Activated CD8-positive, alpha-beta T cell treated with anti-CD3 and anti-CD28 coated beads, Interleukin-2, amount 10 ng/mL, durations not matched to agents 7 days and 5 days (primary cell): ENCODE data around the gene RPL22L1. TPM values are rescaled to one million over a fixed set of nuclear protein-coding genes. Genes with fewer than 3 reads are reported as not detected.
"Not testable (repeated sequence)": the region's sequence is repeated elsewhere in the genome, so short reads cannot be mapped to it uniquely, and the experiment has no call there.

ENCODE experiments used
- ATAC-seq: fragments of 150-1000 bp; cut with Tn5 transposase; one replicate; pipeline ENCODE4 v1.10.0; 2021; ENCODE audit warnings: moderate library complexity
- CTCF ChIA-PET: fragments of 350-600 bp; sonication (Branson Sonifier 250); formaldehyde crosslinking; loops from one replicate; lab custom pipeline; 2021; ENCODE audit warnings: antibody characterized with exemption; lab: Charles Lee
- POLR2A ChIA-PET: fragments of 350-600 bp; sonication (Branson Sonifier 250); formaldehyde crosslinking; loops from one replicate; lab custom pipeline; 2021; ENCODE audit warnings: antibody characterized with exemption; lab: Charles Lee
- DNase-seq: peaks from one replicate; pipeline ENCODE4 v3.0.0-alpha.2; 2020
- H3K27ac Mint-ChIP-seq: one replicate; pipeline ENCODE4 v1.8.0; 2021; ENCODE audit warnings: mild to moderate bottlenecking, mixed read lengths
- H3K27me3 Mint-ChIP-seq: one replicate; pipeline ENCODE4 v1.8.0; 2021; ENCODE audit warnings: low read depth, mixed read lengths
- H3K36me3 Mint-ChIP-seq: one replicate; pipeline ENCODE4 v1.8.0; 2021; ENCODE audit warnings: low read depth, mixed read lengths
- H3K4me1 Mint-ChIP-seq: one replicate; pipeline ENCODE4 v1.8.0; 2021; ENCODE audit warnings: low read depth, mixed read lengths
- H3K4me3 Mint-ChIP-seq: one replicate; pipeline ENCODE4 v1.8.0; 2021; ENCODE audit warnings: mild to moderate bottlenecking, mixed read lengths
- H3K9me3 Mint-ChIP-seq: one replicate; pipeline ENCODE4 v1.8.0; 2022; ENCODE audit warnings: mixed read lengths; ENCODE audit not compliant: insufficient read depth
- total RNA-seq, 2 experiments: library from RNA; stranded (reverse); gene quantifications; one replicate each; pipeline ENCODE4 v1.2.3, GENCODE V29; 2021

The RPL22L1 gene
- total RNA-seq, 2 experiments from 2014 or later, result 80.3 to 89.3 TPM

DNA sequence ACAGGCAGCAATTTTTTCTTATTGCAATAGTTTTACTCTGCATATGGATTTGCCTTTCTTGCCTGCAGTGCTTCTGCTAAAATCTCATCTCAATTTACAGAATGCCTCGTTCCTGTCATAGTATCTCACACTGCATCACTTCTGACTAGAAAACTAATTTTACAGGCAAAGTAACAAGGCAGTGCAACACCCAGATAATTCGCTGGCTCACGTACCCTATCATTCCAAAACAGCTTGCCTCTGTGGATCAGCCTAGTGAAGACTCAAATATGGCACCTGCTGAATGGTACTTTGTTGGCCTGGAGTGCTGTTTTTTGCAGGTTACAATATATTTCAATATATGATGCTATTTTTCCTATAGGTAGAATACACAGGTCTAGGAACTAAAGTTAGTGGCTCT is 33.1 kb upstream of the RPL22L1 start:
- CTCF ChIA-PET, result no interaction called here
- Mint-ChIP-seq H3K27me3 (no peaks in the 10 kb centered on the region), H3K36me3 (peaks cover 17% of the 10 kb centered on the region), H3K4me1 (peaks cover 18% of the 10 kb centered on the region), H3K9me3 (no peaks in the 10 kb centered on the region), H3K27ac (no peak overlapping the region), H3K4me3 (no peak overlapping the region)
- ATAC-seq (no peak), DNase-seq (no peak)
- POLR2A ChIA-PET, result no interaction called here

DNA sequence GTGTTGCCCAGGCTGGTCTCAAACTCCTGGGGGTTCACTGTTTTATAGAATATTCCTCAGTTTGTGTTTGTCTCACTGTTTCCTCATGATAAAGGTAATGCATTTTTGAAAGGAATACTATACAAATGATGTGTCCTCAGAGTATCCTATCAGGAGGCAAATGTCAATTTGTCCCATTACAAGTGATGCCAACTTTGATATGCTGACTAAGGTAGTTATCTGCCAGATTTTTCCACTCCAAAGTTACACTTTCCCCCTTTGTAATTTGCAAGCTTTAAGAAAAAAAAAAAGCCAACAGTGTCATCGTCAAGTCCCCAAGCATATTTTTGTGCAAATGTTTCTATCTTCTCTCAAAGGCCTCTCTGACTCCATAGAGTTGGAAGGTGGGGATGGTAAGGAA is 29.5 kb upstream of the RPL22L1 start:
- peaks cover 22% of the 10 kb centered on the region for H3K36me3 Mint-ChIP-seq
- ATAC-seq (no peak), DNase-seq (no peak)
- H3K27ac Mint-ChIP-seq, result no peak overlapping the region
- H3K9me3 Mint-ChIP-seq, result no peaks in the 10 kb centered on the region
- ChIA-PET CTCF (no interaction called here), POLR2A (no interaction called here)
- H3K27me3 Mint-ChIP-seq, result no peaks in the 10 kb centered on the region
- no peak overlapping the region for H3K4me3 Mint-ChIP-seq
- H3K4me1 Mint-ChIP-seq, result no peaks in the 10 kb centered on the region

DNA sequence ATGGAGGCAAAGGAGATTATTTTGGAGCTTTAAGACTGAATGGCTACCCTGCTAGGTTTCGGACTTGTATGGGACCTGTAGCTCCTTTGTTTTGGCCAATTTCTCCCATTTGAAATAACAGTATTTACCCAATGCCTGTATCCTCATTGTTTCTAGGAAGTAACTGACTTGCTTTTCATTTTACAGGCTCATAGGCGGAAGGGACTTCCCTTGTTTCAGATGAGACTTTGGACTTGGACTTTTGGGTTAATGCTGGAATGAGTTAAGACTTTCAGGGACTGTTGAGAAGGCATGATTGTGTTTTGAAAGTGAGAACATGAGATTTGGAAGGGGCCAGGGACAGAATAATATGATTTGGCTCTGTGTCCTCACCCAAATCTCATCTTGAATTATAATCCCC is 28.0 kb upstream of the RPL22L1 start:
- CTCF ChIA-PET, result no interaction called here
- Mint-ChIP-seq H3K4me1 (no peaks in the 10 kb centered on the region), H3K27me3 (no peaks in the 10 kb centered on the region), H3K4me3 (no peak overlapping the region), H3K27ac (no peak overlapping the region), H3K9me3 (no peaks in the 10 kb centered on the region), H3K36me3 (peaks cover 18% of the 10 kb centered on the region)
- POLR2A ChIA-PET, result no interaction called here
- DNase-seq (no peak), ATAC-seq (no peak)

DNA sequence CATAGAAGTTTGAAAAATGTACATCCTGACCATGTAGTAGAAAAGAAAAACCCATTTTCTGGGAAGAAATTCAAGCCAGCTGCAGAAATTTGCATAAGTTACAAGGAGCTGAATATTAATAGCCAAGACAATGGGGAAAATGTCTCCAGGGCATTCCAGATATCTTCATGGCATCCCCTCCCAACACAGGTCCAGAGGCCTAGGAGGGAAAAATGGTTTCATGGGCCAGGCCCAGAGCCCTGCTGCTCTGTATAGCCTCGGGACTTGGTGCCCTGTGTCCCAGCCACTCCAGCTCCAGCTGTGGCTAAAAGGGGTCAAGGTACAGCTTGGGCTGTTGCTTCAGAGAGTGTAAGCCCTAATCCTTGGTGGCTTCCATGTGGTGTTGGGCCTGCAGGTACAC is 27.2 kb upstream of the RPL22L1 start:
- ATAC-seq, CTCF ChIA-PET: not testable (repeated sequence)

DNA sequence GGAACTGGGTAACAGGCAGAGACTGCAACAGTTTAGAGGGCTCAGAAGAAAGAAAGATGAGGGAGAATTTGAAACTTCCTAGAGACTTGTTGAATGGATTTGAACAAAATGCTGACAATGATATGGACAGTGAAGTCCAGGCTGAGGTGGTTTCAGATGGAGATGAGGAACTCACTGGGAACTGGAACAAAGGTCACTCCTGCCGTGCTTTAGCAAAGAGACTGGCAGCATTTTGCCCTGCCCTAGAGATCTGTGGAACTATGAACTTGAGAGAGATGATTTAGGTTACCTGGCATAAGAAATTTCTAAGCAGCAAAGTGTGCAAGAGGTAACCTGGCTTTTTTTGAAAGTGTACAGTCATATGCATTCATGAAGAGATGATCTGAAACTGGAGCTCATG is 26.8 kb upstream of the RPL22L1 start:
- no peaks in the 10 kb centered on the region for H3K4me1 Mint-ChIP-seq
- H3K27ac Mint-ChIP-seq, result no peak overlapping the region
- ATAC-seq (no peak), DNase-seq (no peak)
- H3K27me3 Mint-ChIP-seq, result no peaks in the 10 kb centered on the region
- CTCF ChIA-PET, result no interaction called here
- H3K9me3 Mint-ChIP-seq, result no peaks in the 10 kb centered on the region
- POLR2A ChIA-PET, result no interaction called here
- H3K4me3 Mint-ChIP-seq, result no peak overlapping the region
- H3K36me3 Mint-ChIP-seq, result peaks cover 14% of the 10 kb centered on the region

More for the DNA sequence above, 27.2 kb upstream of the RPL22L1 start:
- H3K27me3 Mint-ChIP-seq, H3K9me3 Mint-ChIP-seq, H3K4me1 Mint-ChIP-seq, H3K4me3 Mint-ChIP-seq, POLR2A ChIA-PET, DNase-seq, H3K27ac Mint-ChIP-seq: not testable (repeated sequence)
- H3K36me3 Mint-ChIP-seq, result peaks cover 17% of the 10 kb centered on the region

DNA sequence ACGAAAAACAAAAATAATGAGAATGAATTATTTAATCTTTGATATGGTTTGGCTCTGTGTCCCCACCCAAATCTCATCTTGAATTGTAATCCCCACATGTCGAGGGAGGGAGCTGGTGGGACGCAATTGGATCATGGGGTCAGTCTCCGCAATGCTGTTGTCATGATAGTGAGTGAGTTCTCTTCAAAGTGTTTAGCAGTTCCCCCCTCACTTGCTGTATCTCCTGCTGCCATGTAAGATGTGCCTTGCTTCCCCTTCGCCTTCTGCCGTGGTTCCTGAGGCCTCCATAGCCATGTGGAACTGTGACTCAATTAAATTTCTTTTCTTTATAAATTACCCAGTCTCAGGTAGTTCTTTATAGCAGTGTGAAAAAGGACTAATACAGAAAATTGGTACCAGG is 26.3 kb upstream of the RPL22L1 start:
- H3K36me3 Mint-ChIP-seq, result peaks cover 14% of the 10 kb centered on the region
- CTCF ChIA-PET, ATAC-seq, POLR2A ChIA-PET, DNase-seq, H3K9me3 Mint-ChIP-seq, H3K4me3 Mint-ChIP-seq, H3K4me1 Mint-ChIP-seq, H3K27ac Mint-ChIP-seq, H3K27me3 Mint-ChIP-seq: not testable (repeated sequence)

DNA sequence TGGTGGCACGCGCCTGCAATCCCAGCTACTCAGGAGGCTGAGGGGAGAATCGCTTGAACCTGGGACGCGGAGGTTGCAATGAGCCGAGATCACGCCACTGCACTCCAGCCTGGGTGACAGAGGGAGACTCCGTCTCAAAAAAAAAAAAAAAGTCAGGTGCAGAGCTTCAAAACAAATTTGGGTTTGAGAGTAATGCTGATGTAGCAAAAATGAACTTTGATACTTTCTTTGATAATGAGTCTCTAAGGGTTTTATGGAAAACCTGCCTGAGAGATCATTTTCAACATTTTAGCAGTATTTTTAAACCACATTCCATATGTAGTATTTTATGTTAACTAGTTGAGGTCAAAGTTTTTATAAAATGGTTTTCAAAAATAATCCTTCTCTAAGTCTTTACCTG is 23.9 kb upstream of the RPL22L1 start:
- Mint-ChIP-seq H3K27ac (no peak overlapping the region), H3K27me3 (no peaks in the 10 kb centered on the region), H3K9me3 (no peaks in the 10 kb centered on the region), H3K36me3 (peaks cover 13% of the 10 kb centered on the region), H3K4me1 (no peaks in the 10 kb centered on the region), H3K4me3 (no peak overlapping the region)
- POLR2A ChIA-PET, result no interaction called here
- CTCF ChIA-PET, result no interaction called here
- ATAC-seq (no peak), DNase-seq (no peak)

DNA sequence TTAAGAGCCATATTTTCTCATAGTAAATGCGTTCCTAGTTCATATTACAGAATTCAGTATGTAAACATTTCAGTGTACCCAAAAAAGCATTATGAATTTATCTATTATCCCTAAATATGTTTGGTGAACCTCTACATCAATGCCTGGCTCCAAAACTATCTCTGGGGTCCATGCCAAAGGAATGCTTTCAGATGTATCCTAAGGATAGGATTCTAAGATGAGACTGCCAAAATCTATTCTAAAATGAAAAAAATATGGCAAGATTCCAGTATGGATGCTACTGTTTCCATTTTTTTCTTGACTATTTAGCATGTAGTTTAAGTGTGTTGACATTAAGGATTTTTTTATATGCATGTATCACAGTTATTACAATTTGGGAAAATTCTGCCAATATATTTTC is 19.6 kb upstream of the RPL22L1 start:
- H3K27me3 Mint-ChIP-seq, result peaks cover 7% of the 10 kb centered on the region
- no peak overlapping the region for H3K27ac Mint-ChIP-seq
- POLR2A ChIA-PET, result no interaction called here
- CTCF ChIA-PET, result interaction anchor here (0.6 kb wide), 1 partner anchor 16 kb away, joined by 3 read pairs; no protein-coding TSS in a partner anchor
- ATAC-seq (no peak), DNase-seq (no peak)
- H3K36me3 Mint-ChIP-seq, result peaks cover 5% of the 10 kb centered on the region
- H3K9me3 Mint-ChIP-seq, result no peaks in the 10 kb centered on the region
- H3K4me1 Mint-ChIP-seq, result no peaks in the 10 kb centered on the region
- no peak overlapping the region for H3K4me3 Mint-ChIP-seq

DNA sequence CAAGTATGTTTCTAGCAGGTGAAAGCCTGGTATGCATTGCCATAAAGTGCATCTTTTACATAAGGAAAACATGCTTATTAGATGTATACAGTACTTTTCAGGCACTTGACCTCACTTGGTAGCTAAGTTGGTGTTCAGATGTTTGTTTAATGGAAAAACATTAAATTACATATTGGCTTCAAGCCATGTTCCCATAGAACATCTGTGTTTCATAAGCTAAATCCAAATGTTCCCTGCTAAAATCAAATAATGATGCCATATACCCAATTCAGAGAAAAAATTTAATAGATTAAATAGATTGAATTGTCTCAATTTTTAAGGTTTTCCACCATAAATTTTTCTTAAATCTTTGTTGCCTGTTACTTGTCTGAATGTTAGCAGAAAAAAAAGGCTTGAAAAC is 19.1 kb upstream of the RPL22L1 start:
- H3K4me1 Mint-ChIP-seq, result no peaks in the 10 kb centered on the region
- no peak overlapping the region for H3K27ac Mint-ChIP-seq
- no peak overlapping the region for H3K4me3 Mint-ChIP-seq
- DNase-seq, result no peak
- POLR2A ChIA-PET, result no interaction called here
- peaks cover 7% of the 10 kb centered on the region for H3K27me3 Mint-ChIP-seq
- CTCF ChIA-PET, result no interaction called here
- H3K9me3 Mint-ChIP-seq, result no peaks in the 10 kb centered on the region
- no peak for ATAC-seq
- H3K36me3 Mint-ChIP-seq, result peaks cover 5% of the 10 kb centered on the region

DNA sequence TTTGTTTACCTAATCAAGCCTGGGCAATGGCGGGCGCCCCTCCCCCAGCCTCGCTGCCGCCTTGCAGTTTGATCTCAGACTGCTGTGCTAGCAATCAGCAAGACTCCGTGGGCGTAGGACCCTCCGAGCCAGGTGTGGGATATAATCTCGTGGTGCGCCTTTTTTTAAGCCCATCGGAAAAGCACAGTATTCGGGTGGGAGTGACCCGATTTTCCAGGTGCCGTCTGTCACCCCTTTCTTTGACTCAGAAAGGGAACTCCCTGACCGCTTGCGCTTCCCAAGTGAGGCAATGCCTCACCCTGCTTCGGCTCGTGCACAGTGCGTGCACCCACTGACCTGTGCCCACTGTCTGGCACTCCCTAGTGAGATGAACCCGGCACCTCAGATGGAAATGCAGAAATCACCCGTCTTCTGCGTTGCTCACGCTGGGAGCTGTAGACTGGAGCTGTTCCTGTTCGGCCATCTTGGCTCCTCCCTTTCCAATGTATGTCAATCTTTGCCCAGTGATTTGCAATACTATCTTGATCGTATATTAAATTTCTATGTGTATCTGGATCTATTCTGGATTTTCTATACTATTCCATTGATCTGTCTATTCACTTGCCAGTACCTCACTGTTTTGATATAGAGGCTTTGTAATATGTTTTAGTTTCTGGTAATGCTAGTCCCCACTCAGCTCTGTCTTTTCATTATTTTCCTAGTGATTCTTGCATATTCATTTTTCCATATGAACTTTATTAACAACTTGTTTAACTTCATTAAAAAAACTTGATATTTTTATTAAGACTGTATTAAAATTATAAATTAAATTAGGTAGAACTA is 14.3 kb upstream of the RPL22L1 start:
- H3K9me3 Mint-ChIP-seq, DNase-seq, H3K36me3 Mint-ChIP-seq, H3K4me1 Mint-ChIP-seq, H3K4me3 Mint-ChIP-seq, H3K27me3 Mint-ChIP-seq, H3K27ac Mint-ChIP-seq, ATAC-seq: not testable (repeated sequence)
- POLR2A ChIA-PET, result interaction anchor here (1.1 kb wide), 1 partner anchor 15 kb away, joined by 4 read pairs; the partner anchor contains the start of gene RPL22L1
- CTCF ChIA-PET, result interaction anchor here (0.7 kb wide), 1 partner anchor 10 kb away, joined by 3 read pairs; no protein-coding TSS in a partner anchor

DNA sequence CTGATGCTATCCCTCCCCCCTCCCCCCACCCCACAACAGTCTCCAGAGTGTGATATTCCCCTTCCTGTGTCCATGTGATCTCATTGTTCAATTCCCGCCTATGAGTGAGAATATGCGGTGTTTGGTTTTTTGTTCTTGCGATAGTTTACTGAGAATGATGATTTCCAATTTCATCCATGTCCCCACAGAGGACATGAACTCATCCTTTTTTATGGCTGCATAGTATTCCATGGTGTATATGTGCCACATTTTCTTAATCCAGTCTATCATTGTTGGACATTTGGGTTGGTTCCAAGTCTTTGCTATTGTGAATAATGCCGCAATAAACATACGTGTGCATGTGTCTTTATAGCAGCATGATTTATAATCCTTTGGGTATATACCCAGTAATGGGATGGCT is 8.7 kb upstream of the RPL22L1 start:
- CTCF ChIA-PET, H3K36me3 Mint-ChIP-seq, H3K27me3 Mint-ChIP-seq, H3K9me3 Mint-ChIP-seq, H3K4me3 Mint-ChIP-seq, DNase-seq, H3K27ac Mint-ChIP-seq, ATAC-seq, H3K4me1 Mint-ChIP-seq, POLR2A ChIA-PET: not testable (repeated sequence)

DNA sequence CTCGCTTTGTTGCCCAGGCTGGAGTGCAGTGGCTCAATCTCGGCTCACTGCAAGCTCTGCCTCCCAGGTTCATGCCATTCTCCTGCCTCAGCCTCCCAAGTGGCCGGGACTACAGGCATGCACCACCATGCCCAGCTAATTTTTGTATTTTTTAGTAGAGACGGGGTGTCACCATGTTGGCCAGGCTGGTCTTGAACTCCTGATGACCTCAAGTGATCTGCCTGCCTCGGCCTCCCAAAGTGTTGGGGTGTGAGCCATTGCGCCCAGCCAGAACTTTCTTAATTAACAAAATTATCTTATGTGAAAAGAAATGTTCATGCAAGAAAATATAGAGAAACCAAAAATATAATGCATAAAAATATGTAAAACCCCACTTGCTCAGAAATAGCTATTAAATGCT is 7.3 kb upstream of the RPL22L1 start:
- H3K4me1 Mint-ChIP-seq, H3K27me3 Mint-ChIP-seq, ATAC-seq, DNase-seq, H3K9me3 Mint-ChIP-seq, H3K4me3 Mint-ChIP-seq, H3K27ac Mint-ChIP-seq, H3K36me3 Mint-ChIP-seq, POLR2A ChIA-PET, CTCF ChIA-PET: not testable (repeated sequence)
